ENCODE results near the gene GABARAP.
"Not testable (repeated sequence)": the region's sequence is repeated elsewhere in the genome, so short reads cannot be mapped to it uniquely, and the experiment has no call there.

The GABARAP gene

DNA sequence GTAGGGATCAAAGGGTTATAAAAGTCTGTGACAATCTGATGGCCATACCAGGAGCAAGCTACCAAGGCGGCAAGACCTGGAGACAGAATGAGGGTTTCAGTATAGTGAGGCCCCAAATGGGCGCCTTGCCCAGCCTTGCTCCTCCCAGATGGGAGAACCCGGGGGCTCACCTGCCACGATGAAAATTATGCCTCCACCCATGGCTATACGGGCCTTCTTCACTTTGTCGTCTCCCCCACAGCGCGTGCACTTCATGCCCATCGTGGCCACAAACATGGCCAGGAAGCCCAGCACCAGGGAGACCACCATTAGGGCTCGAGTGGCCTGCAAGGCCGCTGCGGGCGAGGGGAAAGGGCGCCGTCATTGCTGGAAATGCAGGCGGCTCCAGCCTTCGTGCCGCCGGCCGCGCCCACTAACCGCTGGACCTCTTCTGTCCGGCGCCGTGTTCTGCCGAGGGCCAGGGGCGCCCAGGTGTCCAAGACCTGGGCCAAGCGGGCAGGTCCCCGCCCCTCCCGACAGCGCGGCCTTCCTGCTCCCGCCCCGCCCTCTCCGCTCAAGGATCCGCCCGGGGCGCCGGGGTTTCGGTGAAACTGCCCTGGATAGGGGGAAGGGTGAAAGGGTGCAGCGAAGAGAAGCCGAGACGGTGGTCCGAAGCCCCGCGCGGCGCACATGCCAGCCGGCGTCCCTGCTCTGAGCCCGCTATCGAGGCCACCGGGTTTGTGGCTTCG, 18.6 kb upstream of the GABARAP start:
- DNase-seq (ENCODE audit: low spot score) = no peak

GRCh38 chr17:7260151-7260550, 17.9 kb upstream of the GABARAP start:
- no peak for DNase-seq (ENCODE audit: low spot score)

DNA sequence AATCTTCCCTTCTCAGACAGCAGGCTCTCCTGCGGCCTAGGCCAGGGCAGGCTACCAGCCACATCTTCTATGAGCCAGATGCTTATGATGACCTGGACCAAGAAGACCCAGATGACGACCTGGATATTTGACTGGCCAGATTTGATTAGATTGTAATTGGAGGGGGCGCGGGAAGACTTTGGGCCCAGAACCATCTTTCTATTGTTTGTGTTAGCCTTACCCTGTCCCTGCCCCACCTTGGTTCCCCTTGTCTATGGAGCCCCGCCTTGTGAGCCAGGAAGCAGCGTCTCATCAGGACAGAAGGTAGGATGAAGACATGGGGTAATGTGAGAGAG, 17.3 kb upstream of the GABARAP start:
- no peak for DNase-seq (ENCODE audit: low spot score)

DNA sequence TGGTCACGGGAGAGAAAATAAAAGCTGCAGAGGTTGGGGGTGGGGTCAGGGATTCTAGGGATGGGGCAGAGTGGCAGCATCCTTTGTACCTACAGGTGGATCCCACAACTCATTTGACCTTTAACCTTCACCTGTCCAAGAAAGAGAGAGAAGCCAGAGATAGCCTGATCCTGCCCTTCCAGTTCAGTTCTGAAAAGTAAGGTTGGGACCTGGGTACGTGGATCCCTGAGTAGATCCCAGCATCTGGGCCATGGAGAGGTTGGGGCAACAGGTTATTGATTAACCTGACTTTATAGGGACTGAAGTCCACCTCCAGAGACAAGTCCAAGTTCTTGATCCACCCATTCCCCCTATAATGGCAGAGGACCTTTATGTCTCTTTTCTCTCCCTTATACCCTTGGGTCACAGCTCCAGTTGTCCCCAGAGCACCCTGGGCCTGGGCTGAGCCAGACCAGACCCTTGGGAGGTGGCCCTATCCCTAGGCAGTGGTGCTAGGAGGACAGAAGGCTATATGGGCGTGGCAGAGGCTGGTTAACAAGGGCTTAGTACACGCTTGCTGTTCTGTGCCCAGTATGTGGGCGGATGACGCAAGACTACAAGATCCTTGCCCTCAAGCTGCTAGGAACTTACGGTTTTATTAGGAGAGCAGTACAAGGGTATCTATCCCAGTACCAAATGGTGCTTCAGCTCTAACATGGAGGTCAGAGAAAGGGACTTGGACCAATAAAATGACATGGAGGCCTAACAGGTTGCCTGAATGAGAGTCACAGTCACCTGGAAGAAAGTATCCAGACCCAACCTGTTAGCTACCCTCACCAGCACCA, 16.7 kb upstream of the GABARAP start:
- DNase-seq (ENCODE audit: low spot score) = no peak

- no peak for DNase-seq (ENCODE audit: low spot score)
These were observed 14.7 kb upstream of the GABARAP start for GRCh38 chr17:7256766-7257456.

GRCh38 chr17:7254511-7254910, 12.3 kb upstream of the GABARAP start:
- DNase-seq (ENCODE audit: low spot score) = no peak

DNA sequence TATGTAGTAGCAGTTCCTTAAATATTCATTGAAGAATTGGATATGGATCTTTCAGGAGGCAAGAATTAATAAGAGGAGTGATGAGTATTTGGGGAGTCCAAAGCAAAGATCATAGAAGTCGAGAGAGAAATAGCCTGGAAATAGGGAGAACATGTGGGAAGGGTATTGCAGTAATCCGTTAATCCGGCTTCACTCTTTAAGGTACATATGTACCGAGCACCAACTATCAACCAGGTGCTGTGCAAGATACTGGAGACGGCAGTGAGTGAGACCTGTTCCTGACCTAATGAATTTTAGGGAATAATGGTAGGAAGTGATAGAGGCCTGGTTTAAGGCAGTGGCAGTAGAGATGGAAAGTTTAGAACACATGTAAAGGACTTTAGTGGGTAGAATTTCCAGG, 10.8 kb upstream of the GABARAP start:
- DNase-seq (ENCODE audit: low spot score) = no peak

GRCh38 chr17:7252176-7253043, 10.2 kb upstream of the GABARAP start, which contains the start of gene ELP5:
ELP5 (plus strand) TSS chr17:7252215; CDS start chr17:7252551, 336 bp downstream.
- peak; percentile 91 for DNase-seq (ENCODE audit: low spot score)

- DNase-seq (ENCODE audit: low spot score) = peak; percentile 96
These were observed 9.5 kb upstream of the GABARAP start, which contains the start of gene CTDNEP1 for GRCh38 chr17:7251661-7252175. CTDNEP1 (minus strand) TSS chr17:7251734; CDS start chr17:7251296, 438 bp downstream.

- DNase-seq (ENCODE audit: low spot score) = no peak
These were observed 8.7 kb upstream of the GABARAP start for GRCh38 chr17:7250695-7251627.

- DNase-seq (ENCODE audit: low spot score) = no peak
These were observed 7.6 kb upstream of the GABARAP start for GRCh38 chr17:7249830-7250229.

DNA sequence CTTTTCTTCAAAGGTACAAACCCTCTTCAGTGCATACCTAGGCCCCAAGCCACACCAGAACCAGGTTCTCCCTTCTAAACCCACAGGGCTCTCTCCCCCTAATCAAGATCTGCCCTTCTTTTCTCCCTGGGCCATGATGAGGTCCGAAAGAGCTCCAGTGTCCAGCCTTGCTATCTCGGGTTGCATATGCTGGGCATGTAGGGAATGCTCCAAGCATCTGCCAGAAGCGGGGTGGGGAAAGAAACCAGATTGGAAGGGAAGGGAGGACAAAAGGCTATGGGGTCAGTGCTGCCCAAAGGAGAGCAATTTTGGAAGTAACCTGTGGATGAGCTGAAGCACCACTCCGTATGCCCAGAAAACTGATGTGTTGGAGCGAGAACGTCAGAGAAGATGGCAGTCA, 7.0 kb upstream of the GABARAP start:
- no peak for DNase-seq (ENCODE audit: low spot score)

DNA sequence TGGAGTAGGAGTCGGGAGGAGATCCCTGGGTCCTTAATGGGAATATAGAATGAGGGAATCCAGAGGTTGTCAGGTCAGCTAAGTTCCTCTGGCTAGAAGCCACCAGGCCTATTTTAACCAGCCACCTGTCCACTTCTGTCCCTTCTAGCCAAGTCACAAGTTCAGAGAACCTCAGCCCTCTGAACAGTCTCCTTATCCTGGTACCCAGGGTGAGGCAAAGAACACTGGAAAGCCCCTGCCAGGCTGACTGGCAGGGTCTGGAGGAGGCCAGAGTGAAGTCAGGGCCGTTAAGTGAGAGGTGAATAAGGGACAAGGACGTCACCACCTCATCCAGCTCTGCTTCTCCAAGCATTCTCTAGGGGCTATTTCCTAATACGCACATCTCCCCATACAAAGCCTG, 6.5 kb upstream of the GABARAP start:
- DNase-seq (ENCODE audit: low spot score) = no peak

- no peak for DNase-seq (ENCODE audit: low spot score)
These were observed 4.5 kb upstream of the GABARAP start for GRCh38 chr17:7246779-7247178.

- DNase-seq (ENCODE audit: low spot score) = not testable (repeated sequence)
These were observed 1.6 kb upstream of the GABARAP start for GRCh38 chr17:7243838-7244237.

- DNase-seq (ENCODE audit: low spot score) = no peak
These were observed 1.1 kb upstream of the GABARAP start for GRCh38 chr17:7243453-7243729.

GRCh38 chr17:7242717-7243452, 636 bp upstream of the GABARAP start:
- peak; percentile 91 for DNase-seq (ENCODE audit: low spot score)

DNA sequence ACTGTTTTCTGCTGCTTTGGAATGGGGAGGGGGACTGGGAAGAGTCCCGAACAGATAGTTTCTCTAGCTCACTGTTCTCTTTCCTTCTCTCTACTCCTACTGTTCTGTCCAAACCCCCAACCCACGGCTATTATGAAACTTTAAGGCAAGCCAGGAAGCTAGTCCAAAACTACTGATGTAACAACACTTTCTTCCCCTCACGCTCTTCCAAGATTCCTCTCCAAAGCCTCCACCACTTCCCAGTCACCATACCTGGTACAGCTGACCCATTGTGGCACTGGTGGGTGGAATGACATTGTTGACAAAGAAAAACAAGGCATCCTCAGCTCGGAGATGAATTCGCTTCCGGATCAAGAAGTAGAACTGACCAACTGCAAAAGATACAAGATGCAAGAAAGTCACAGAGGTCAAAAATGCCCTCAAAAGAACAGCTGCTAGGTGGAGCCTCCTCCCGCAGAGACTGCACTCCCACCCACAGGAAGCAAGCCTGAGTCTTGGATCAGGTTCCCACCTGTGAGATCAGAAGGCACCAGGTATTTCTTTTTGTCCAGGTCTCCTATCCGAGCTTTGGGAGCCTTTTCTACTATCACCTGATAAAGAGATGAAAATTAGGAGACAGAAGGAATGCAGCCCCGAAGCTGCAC, 1.0 kb downstream of the GABARAP start:
- DNase-seq (ENCODE audit: low spot score) = no peak

DNA sequence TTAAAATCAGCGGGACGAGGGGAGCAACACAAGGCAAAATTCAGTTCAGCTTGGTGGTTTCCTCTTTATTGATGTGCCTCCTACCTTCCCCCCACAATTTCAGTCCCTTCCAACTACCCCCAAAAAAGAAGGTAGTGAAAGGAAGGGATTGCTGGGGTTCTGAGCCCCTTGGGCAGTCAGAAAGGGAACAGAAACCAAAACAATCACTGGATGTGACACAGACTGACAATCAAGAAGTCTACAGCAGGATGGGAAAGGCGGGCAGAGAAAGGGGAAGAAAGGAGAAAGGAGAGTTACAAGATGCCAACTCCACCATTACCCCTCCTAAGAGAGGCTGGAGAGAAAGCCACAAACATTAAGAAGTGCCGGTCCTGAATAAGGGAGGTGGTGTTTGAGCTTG, 1.9 kb downstream of the GABARAP start:
- no peak for DNase-seq (ENCODE audit: low spot score)

All from germinal center (tissue), 1 donor.